GM23338 (cell line): ENCODE data around the gene SLC8A3.

Experiments used
- CREB1 ChIP-seq: fragments of 250-450 bp; sonication (Bioruptor Pico); IDR thresholded peaks from 2 replicates; pipeline ENCODE4 v1.5.0; 2020; ENCODE audit warnings: low read depth, mild to moderate bottlenecking, moderate library complexity
- CTCF ChIP-seq, 2 experiments: fragments of 200-600 bp in 1 of 2; sonication (generic) in 1 of 2; conservative IDR thresholded peaks; 2 replicates each; pipeline versions ENCODE4 v1.5.1 to v1.6.1; 2016 to 2017; ENCODE audit warnings: antibody characterized with exemption in 2 of 2, low read depth in 2 of 2, mild to moderate bottlenecking in 2 of 2, moderate library complexity in 1 of 2
- ETS1 ChIP-seq: IDR thresholded peaks from 2 replicates; pipeline ENCODE4 v1.6.1; 2016; ENCODE audit warnings: antibody characterized with exemption
- EZH2 ChIP-seq: fragments of 200-600 bp; sonication (generic); IDR thresholded peaks from one replicate; pipeline ENCODE4 v1.8.0; 2017; ENCODE audit warnings: antibody characterized with exemption, mild to moderate bottlenecking, low read depth; ENCODE audit not compliant: unreplicated experiment
- EZH2phosphoT487 ChIP-seq: fragments of 200-600 bp; sonication (generic); IDR thresholded peaks from one replicate; pipeline ENCODE4 v1.8.1; 2018; ENCODE audit warnings: antibody characterized with exemption; ENCODE audit not compliant: unreplicated experiment
- JUNB ChIP-seq: IDR thresholded peaks from one replicate; pipeline ENCODE4 v1.6.1; 2016; ENCODE audit warnings: antibody characterized with exemption; ENCODE audit not compliant: unreplicated experiment
- POLR2AphosphoS5 ChIP-seq: IDR thresholded peaks from 2 replicates; pipeline ENCODE4 v1.6.1; 2016; ENCODE audit warnings: antibody characterized with exemption, low read depth
- REST ChIP-seq: IDR thresholded peaks from one replicate; pipeline ENCODE4 v1.6.1; 2018; ENCODE audit warnings: antibody characterized with exemption; ENCODE audit not compliant: unreplicated experiment
- STAT1 ChIP-seq: IDR thresholded peaks from one replicate; pipeline ENCODE4 v1.6.1; 2016; ENCODE audit warnings: antibody characterized with exemption; ENCODE audit not compliant: unreplicated experiment
- ZNF114 ChIP-seq: fragments of 250-450 bp; sonication (Bioruptor Pico); IDR thresholded peaks from 2 replicates; pipeline ENCODE4 v1.5.0; 2020; ENCODE audit warnings: mild to moderate bottlenecking, moderate library complexity

- TF ChIP-seq POLR2AphosphoS5 = no peak
- TF ChIP-seq EZH2phosphoT487 = no peak
- no peak for TF ChIP-seq ZNF114 (CRISPR knock-in tag)
- no peak for TF ChIP-seq REST
- no peak for TF ChIP-seq CTCF (conservative IDR thresholded peaks at IDR 0.05; ENCODE audit: low read depth in 2 of 2)
- no peak for TF ChIP-seq EZH2
- no peak for TF ChIP-seq CREB1 (CRISPR knock-in tag)
- TF ChIP-seq JUNB = no peak
- TF ChIP-seq ETS1 = no peak
- no peak for TF ChIP-seq STAT1
Observed at GRCh38 chr14:70029296-70030132, 159.2 kb downstream of the SLC8A3 start.
